Activated effector memory CD4-positive, alpha-beta T cell treated with Interleukin-2 at 50 U/mL for 16 hours (primary cell): ENCODE measurements around the gene DGKI.

Experiments
- DNase-seq: peaks from one replicate; pipeline ENCODE4 v3.0.0-alpha.2; 2020

Gene DGKI

GRCh38 chr7:137636376-137636775 is 210.4 kb downstream of the DGKI start:
- DNase-seq = no peak

GRCh38 chr7:137635874-137636273 is 210.9 kb downstream of the DGKI start:
- no peak for DNase-seq

DNA sequence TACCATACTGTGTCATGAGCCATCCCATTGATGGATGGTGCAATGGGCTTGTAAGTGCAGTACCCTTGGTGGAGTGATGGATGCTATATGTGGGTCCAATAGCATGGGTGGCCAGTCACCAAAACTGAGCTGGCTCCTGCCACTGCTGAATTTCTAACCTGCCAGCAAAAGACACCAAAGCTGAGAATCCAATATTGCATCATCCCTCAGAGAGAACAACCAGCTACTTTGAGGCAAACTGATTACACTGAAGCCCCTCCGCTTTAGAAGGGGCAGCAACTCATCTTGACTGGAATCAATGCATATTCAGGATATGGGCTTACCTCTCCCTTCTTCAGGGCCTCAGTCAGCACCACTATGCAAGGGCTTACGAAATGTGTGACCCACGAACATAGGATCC is 211.6 kb downstream of the DGKI start:
- no peak for DNase-seq

- DNase-seq = no peak
Measured at GRCh38 chr7:137634356-137634755, 212.4 kb downstream of the DGKI start.

DNA sequence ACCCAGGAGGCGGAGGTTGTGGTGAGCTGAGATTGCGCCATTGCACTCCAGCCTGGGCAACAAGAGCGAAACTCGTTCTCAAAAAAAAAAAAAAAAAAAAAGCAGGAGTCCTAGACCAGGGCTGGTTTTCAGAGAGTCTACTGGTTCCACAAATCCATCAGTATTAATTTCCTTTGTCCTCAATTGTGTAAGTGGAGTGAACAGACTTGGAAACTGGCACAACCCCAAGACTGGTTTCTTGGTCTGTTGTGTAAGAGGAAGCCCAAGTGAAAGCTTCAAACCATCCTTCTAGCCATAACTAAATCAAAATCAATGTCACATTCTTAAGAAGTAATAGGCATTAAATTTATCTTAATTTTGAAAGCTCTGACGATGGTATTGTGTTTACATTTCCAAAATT is 213.6 kb downstream of the DGKI start:
- no peak for DNase-seq

GRCh38 chr7:137628216-137628615 is 218.6 kb downstream of the DGKI start:
- DNase-seq = no peak

DNA sequence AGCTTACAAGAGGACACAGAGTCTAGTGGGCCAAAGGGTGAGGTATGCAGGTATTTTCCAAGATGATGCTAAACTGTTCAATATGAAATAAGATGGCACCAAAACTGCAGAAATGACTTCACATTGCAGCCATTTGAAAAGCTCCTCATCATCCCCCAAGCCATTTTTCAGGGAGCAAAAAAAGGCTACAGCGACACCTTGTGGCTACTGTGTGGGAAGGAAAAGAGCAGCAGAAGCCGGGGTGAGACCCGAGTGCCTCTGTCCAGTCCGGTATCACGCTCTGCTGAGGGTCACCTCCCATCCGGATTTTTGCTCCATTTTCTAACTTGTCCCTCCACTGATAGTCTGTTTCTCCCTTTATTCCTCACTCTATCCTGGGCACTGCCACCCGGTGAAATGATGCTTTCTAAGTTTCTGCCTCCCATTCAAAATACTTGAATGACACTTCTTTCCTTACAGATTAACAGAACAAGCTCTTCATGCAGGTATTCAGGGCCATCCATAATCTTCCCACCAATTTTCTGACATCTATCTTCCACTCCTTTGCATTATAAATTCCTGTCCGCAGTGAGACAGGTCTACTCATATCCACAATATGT is 220.2 kb downstream of the DGKI start:
- DNase-seq = no peak

GRCh38 chr7:137625197-137625596 is 221.6 kb downstream of the DGKI start:
- DNase-seq = no peak

DNA sequence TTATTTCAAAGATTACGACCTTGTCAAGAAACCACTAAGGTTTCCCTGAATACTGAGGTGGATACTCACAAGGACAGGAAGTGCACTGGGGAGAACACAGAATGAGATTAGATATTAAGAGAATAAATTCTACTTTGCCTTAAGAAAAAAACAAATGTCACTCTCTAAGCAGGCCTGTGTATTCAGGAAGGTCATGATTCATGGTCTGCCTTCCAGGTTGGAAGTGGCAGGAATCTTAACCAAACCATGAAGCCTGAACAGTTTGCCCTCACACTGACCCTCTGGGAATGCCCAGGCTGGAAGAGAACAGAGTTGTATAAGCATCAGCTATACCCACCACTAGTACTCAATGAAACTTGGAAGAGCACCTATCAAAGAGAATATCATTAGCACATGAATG is 227.6 kb downstream of the DGKI start:
- no peak for DNase-seq

DNA sequence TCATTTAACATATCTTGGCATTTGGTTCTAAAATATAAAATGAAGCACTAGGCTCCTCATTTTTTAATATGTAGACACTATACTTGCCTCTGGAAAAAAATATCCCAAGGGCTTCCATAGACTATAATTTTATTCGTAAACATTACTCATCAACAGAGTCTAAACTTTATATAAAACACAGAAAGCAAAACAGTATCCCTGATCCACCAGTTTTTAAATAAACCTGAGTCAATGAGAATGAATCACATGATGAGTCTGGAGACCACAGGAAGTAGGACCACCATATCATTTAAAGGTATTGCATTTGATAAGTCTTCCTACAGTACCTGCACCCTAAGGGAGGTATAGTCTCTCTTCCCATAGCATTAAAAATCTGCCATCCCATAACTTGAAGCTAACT is 228.0 kb downstream of the DGKI start:
- DNase-seq = no peak

DNA sequence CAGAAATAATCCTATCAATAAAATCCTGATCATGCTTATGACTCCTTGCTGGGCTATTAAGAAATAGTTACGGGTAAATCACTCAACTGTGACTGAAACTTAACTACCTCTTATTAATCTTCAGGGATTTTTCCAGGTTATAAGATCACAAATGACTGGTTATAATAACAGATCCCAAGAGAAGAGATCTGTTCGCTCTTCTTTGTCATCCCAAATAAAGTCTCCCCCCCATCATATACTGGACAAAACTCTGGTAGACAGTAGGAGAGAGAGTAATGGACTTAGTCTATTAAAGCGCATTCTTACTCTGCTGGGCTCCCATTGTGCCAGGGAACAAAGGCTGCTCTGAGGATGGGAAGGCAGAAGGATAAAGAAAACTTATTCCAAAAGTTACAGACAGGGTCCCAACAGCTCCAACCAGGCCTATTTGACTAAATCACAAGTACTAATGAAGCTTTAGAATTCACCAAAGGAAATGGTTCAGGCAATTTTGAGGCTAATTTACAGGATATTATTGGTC is 233.7 kb downstream of the DGKI start:
- no peak for DNase-seq

- DNase-seq = no peak
Measured at GRCh38 chr7:137611606-137612005, 235.2 kb downstream of the DGKI start.

GRCh38 chr7:137609500-137609899 is 237.3 kb downstream of the DGKI start:
- no peak for DNase-seq

DNA sequence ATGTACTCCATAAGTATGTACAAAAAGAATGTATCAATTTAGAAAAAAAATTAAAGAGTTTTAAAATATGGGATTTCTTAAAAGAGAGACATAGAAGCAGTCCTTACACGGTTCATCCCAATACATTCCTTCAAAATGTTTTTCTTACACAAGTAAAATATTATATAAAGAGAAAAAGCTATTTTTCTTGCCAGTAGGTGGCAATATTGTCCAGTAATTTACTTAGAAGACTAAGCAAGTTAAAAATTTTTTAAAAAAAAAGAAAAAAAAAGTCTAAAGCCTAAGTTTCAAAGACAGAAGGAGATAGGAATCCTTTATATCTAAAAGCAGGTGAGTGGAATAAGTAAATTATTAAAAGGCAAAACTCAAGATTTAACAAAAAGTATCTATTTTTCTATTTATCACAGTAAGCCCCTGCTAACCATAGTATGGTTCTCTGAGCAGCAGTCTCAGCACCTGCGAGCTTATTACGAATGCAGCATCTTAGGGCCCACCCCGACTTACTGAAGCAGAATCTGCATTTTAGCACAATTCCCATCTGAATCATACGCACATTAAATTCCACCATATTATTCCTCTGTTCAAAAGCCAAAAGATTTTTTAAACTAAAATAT is 240.6 kb downstream of the DGKI start:
- no peak for DNase-seq

DNA sequence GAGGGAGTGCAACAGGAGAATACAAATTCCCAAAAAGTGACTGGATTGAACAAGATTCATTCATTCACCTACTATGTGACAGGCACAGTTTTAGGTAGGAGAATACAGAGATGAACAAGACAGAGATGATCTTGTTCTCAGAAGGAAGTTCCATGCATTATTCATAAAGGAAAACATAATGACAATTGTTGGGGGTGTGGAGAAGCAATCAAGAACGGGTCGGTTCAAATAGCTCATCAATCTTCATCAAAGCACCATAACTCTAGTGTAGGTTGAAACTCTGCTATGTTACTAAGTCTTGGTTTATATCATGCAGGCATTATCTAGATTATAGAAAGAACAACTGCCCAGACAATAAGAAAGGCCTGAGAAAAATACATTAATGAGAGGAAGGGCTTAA is 243.7 kb downstream of the DGKI start:
- DNase-seq = no peak

DNA sequence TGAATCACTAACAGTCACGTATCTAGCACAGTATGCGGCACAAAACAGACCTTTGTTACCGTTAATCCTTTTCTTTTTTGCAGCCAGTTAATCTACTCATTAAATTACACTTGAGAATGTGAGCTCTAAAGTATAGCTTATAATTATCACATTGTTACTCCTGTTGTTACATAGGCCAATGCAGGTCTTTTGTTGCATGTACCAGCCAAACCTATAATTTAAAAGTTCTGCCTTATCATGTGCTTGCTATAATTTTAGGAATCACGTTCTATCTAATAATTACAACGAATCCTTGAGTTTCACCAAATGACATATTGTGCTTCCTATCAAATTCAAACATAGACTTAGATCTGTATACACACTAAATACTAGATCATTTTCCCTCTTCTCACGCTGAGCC is 245.1 kb downstream of the DGKI start:
- no peak for DNase-seq

DNA sequence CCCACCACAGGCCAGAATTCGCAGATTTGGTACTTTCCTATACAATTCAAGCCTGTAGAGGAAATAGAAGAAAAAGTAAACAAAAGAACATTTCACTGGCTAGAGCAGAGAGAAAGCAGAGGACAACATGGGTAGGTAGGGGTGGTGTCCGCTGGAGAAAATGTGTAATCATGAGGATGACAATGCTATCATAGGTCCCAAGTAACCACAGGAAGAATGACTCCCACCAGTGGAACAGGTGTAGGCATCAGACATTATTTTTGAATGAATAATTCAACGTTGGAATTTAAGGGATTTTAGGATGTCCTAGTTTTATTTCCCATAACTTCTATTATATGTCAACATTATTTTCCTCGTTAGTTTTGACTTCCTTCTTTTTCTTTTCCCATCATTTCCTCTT is 248.9 kb downstream of the DGKI start:
- no peak for DNase-seq

GRCh38 chr7:137593115-137593711 is 253.6 kb downstream of the DGKI start:
- no peak for DNase-seq

DNA sequence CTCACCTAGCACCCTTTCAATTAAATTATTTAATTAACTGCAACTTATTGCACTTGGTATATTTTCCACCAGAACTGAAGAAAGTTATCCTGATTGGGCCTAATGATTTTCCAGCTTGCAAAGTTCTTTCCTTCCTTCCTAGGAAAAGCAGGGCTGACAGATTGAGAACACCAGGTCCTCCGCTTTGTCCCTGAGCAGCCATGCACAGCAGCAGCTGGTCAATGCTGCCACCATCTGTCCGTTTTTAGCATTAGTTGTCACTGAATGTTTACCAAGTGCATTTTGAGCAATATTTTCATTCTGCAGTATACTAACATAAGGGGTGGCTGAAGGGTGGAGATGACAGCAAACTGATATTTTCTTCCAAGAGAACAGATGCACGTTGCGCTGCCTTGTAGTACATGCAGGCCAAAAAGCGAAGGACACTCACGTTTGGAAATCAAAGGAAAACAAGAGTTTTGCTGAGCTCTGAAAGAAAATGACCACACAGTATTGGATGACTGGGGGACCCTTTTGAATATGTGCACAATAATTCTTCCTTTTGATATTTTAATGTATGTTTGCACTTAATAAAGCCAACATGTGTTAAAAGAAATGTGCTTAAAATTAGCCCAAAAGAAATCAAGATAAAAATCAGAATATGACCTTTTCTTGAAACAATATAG is 254.4 kb downstream of the DGKI start:
- DNase-seq = no peak

DNA sequence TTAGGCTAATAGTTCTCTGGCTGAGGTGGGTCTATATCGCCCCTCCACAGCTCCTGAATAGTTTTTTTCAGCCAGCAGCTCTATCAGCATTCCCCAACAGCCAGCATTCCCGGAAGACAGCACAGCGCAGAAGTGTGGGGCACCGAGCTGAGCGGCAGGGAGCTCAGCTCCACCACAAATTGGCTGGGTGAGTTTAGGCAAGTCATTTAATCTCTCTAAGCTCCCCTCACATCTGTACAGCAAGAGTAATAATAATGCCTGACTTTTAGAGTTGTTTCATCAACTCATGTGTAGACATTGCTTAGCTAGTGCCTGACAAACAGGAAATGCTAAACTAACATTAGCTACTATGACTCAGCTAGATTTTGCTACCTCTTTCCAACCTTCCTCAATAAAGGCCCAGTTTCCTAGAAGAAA is 255.3 kb downstream of the DGKI start:
- no peak for DNase-seq

DNA sequence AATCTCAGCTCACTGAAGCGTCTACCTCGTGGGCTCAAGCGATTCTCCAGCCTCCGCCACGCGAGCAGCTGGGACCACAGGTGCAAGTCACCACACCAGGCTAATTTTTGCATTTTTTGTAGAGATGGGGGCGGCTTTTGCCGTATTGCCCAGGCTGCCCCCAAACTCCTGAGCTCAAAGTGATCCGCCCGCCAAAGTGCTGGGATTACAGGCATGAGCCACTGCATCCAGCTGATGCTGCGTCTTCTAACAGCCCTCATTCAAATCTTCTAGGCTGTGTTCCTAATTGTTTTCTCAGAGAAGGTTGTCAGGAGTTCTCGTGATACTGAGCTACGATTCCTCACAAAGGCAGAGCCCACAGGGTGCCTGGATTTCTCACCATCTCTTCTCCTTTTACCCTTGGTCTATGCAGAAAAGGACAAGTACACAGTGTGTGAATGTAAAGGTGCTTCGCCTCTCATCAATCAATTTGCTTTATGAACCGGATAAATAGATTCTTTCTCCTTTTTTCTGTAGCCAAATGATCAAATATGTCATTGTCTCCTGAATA is 255.9 kb downstream of the DGKI start:
- no peak for DNase-seq

- DNase-seq = no peak
Measured at GRCh38 chr7:137590071-137590755, 256.6 kb downstream of the DGKI start.

- DNase-seq = no peak
Measured at GRCh38 chr7:137587326-137587725, 259.4 kb downstream of the DGKI start.
